Fibroblast of lung (primary cell): Measurements from ENCODE around the gene RPS6KA2. TPM values are rescaled to one million over a fixed set of nuclear protein-coding genes. Genes with fewer than 3 reads are reported as not detected.
"Not testable (repeated sequence)": the region's sequence is repeated elsewhere in the genome, so short reads cannot be mapped to it uniquely, and the experiment has no call there.

Experiments used
- DNase-seq, 2 donors: peaks; one replicate each; pipeline versions ENCODE4 v3.0.0 to v3.0.0-alpha.2; 2010; ENCODE audit warnings: low read depth in 2 of 2
- H2AFZ ChIP-seq: 2 replicates; pipeline ENCODE4 v1.5.1; 2012; ENCODE audit warnings: low read length, control low read depth, inconsistent platforms
- H3K27ac ChIP-seq: 2 replicates; pipeline ENCODE4 v1.5.1; 2011; ENCODE audit warnings: low read length, control low read depth; ENCODE audit not compliant: insufficient read depth
- H3K27me3 ChIP-seq: 2 replicates; pipeline ENCODE4 v1.5.1; 2011; ENCODE audit warnings: mild to moderate bottlenecking, low read length; ENCODE audit not compliant: control insufficient read depth, insufficient read depth
- H3K36me3 ChIP-seq: 2 replicates; pipeline ENCODE4 v1.5.1; 2011; ENCODE audit warnings: low read length; ENCODE audit not compliant: control insufficient read depth, insufficient read depth
- H3K4me1 ChIP-seq: 2 replicates; pipeline ENCODE4 v1.5.1; 2011; ENCODE audit warnings: low read length; ENCODE audit not compliant: control insufficient read depth, insufficient read depth; ENCODE audit errors: extremely low read depth
- H3K4me2 ChIP-seq: 2 replicates; pipeline ENCODE4 v1.5.1; 2011; ENCODE audit warnings: low read length, control low read depth; ENCODE audit not compliant: insufficient read depth; ENCODE audit errors: extremely low read depth
- H3K4me3 ChIP-seq, 4 experiments: fragments of 200-600 bp in 1 of 4; sonication (generic) in 1 of 4; replicated peaks in 1 of 4; 2 replicates each; pipeline ENCODE4 v1.5.1; 2011 to 2016; ENCODE audit warnings: low read length in 4 of 4, low read depth in 3 of 4, mild to moderate bottlenecking in 3 of 4, control low read depth in 2 of 4, inconsistent platforms in 1 of 4, mixed read lengths in 1 of 4; ENCODE audit not compliant: insufficient read depth in 1 of 4; ENCODE audit errors: control extremely low read depth in 1 of 4
- H3K79me2 ChIP-seq: 2 replicates; pipeline ENCODE4 v1.5.1; 2012; ENCODE audit warnings: mild to moderate bottlenecking, low read length, inconsistent platforms; ENCODE audit not compliant: control insufficient read depth, insufficient read depth
- H3K9ac ChIP-seq: 2 replicates; pipeline ENCODE4 v1.5.1; 2011; ENCODE audit warnings: mild to moderate bottlenecking, low read length, control low read depth; ENCODE audit not compliant: insufficient read depth
- H3K9me3 ChIP-seq: 2 replicates; pipeline ENCODE4 v1.5.1; 2012; ENCODE audit warnings: low read depth, low read length; ENCODE audit not compliant: control insufficient read depth, insufficient read depth
- H4K20me1 ChIP-seq: 2 replicates; pipeline ENCODE4 v1.5.1; 2011; ENCODE audit warnings: low read length; ENCODE audit not compliant: control insufficient read depth, insufficient read depth; ENCODE audit errors: extremely low read depth
- EZH2 ChIP-seq: IDR thresholded peaks from 2 replicates; pipeline ENCODE4 v1.5.1; 2012; ENCODE audit warnings: low read length, control low read depth, mild to moderate bottlenecking; ENCODE audit errors: missing control alignments
- polyA plus RNA-seq, 2 donors: library from polyadenylated mRNA; depleted of rRNA in 1 of 2; stranded (reverse) in 1 of 2; unstranded in 1 of 2; fragments of >200 nt; gene quantifications; 2 replicates each; pipeline ENCODE4 v1.2.1, GENCODE V29; 2011 to 2012; ENCODE audit warnings: missing spikeins in 1 of 2
- total RNA-seq: library from RNA; depleted of rRNA; stranded (reverse); fragments of >200 nt; gene quantifications from 2 replicates; pipeline ENCODE4 v1.2.1, GENCODE V29; 2014
- TF ChIP-seq, protein P1 (sequence below), 2 donors: IDR thresholded peaks in 1 of 2; conservative IDR thresholded peaks in 1 of 2; 1 replicate in 1 of 2; 2 replicates in 1 of 2; pipeline ENCODE4 v1.5.1; 2011 to 2012; ENCODE audit warnings: low read length in 2 of 2, control low read depth in 1 of 2, inconsistent platforms in 1 of 2, low read depth in 1 of 2, mild to moderate bottlenecking in 1 of 2

The RPS6KA2 gene
- total and polyA plus RNA-seq, 2 donors (not counting 1 experiment from before 2014, with no cell fraction given), result 66.8 to 116 TPM

DNA sequence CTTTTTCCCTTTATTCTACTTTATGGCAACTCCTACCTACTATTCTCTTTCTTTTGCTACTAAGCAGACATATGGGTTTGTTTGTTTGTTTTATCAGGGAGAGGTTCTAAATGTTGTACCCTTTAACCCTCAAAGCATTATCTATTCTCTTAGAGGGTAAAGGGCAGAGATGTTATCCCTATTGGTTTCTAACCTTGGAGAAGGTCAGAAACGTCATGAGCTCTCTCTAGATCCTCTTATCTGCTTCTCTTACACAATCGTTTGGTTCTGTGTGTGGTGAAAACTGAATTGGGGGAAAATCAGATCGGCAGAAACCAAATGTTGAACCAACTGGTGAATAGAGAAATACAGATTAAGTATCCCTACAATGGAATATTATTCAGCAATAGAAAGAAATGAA is 237.9 kb downstream of the RPS6KA2 start:
- Histone ChIP-seq H3K4me1 (no peaks in the 10 kb centered on the region), H3K4me2 (no peak overlapping the region), H2AFZ (no peak overlapping the region), H3K27ac (no peak overlapping the region), H3K4me3 (no peak overlapping the region), H3K9me3 (no peaks in the 10 kb centered on the region), H3K79me2 (no peaks in the 10 kb centered on the region), H3K27me3 (peaks cover under 1% of the 10 kb centered on the region), H3K9ac (no peak overlapping the region), H3K36me3 (no peaks in the 10 kb centered on the region), H4K20me1 (no peaks in the 10 kb centered on the region)
- no peak for DNase-seq
- TF ChIP-seq, protein P1, sequence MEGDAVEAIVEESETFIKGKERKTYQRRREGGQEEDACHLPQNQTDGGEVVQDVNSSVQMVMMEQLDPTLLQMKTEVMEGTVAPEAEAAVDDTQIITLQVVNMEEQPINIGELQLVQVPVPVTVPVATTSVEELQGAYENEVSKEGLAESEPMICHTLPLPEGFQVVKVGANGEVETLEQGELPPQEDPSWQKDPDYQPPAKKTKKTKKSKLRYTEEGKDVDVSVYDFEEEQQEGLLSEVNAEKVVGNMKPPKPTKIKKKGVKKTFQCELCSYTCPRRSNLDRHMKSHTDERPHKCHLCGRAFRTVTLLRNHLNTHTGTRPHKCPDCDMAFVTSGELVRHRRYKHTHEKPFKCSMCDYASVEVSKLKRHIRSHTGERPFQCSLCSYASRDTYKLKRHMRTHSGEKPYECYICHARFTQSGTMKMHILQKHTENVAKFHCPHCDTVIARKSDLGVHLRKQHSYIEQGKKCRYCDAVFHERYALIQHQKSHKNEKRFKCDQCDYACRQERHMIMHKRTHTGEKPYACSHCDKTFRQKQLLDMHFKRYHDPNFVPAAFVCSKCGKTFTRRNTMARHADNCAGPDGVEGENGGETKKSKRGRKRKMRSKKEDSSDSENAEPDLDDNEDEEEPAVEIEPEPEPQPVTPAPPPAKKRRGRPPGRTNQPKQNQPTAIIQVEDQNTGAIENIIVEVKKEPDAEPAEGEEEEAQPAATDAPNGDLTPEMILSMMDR (conservative IDR thresholded peaks at IDR 0.05 in 1 of 2, IDR thresholded peaks at IDR 0.05 in 1 of 2; ENCODE audit: low read depth in 1 of 2, low read length in 2 of 2), result no peak
- no peak for TF ChIP-seq EZH2

DNA sequence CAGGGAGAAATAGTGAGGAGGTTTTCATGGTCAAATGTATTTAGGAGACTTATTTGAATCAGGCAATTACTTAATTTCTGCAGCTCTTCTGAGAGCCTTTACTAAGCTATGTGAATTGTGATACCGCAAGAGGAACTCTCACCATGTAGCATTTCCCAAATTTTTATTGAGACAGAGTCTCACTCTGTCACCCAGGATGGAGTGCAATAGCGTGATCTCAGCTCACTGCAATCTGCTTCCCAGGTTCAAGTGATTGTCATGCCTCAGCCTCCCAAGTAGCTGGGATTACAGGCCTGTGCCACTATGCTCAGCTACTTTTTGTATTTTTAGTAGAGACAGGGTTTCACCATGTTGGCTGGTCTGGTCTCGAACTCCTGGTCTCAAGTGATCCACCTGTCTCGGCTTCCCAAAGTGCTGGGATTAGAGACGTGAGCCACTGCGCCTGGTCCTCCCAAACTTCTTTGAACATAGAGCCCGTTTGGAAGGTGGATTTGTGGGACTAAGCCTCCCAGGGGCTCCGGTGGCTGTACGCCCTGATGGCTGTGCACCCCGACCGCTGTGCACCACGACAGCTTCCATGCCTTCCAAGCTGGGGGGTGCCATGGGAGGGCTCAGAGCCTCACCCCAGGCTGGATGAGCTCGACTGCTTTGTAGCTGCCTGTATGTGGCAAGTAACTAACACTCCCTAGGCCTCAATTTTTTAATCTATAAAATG is 238.6 kb downstream of the RPS6KA2 start:
- Histone ChIP-seq H3K4me1 (no peaks in the 10 kb centered on the region), H3K4me2 (no peak overlapping the region), H3K79me2 (no peaks in the 10 kb centered on the region), H3K9ac (no peak overlapping the region), H2AFZ (no peak overlapping the region), H3K36me3 (no peaks in the 10 kb centered on the region), H3K9me3 (no peaks in the 10 kb centered on the region), H4K20me1 (no peaks in the 10 kb centered on the region), H3K27me3 (no peaks in the 10 kb centered on the region), H3K27ac (no peak overlapping the region), H3K4me3 (no peak overlapping the region)
- DNase-seq, result no peak
- TF ChIP-seq, protein P1 (conservative IDR thresholded peaks at IDR 0.05 in 1 of 2, IDR thresholded peaks at IDR 0.05 in 1 of 2; ENCODE audit: low read depth in 1 of 2, low read length in 2 of 2), result no peak
- TF ChIP-seq EZH2, result no peak

DNA sequence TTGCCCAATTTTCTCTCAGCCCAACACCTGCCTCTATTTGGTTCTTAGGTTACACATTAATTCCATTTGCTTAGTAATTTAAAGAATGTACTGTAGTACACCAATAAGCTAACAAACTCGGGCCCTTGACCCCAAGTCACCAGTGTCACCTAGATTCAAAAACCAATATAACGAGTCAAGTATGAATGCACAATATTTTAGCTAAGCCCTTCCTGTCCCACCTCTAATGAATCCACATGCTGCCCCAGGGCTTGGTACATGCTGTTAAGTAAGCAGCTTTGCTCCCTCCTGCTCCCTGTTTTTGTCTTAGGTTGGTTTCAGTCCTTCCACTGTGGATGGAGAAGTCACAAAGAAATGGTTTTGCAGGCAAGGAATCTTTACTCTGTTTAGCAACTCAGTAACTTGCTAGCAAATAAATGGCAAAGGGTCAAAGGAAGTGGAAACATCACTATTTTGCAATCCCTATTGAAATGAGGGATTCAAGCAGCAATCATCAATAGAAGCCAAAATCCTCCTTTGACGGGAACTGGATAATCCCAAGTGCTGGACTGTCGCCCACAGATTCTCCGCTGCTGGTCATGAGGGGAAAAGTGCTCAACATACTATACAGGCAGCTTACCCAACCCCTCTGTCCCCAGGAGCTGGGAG is 239.3 kb downstream of the RPS6KA2 start:
- no peak for DNase-seq
- no peaks in the 10 kb centered on the region for H4K20me1 ChIP-seq
- H3K79me2 ChIP-seq, result no peaks in the 10 kb centered on the region
- H3K4me1 ChIP-seq, result no peaks in the 10 kb centered on the region
- TF ChIP-seq, protein P1 (conservative IDR thresholded peaks at IDR 0.05 in 1 of 2, IDR thresholded peaks at IDR 0.05 in 1 of 2; ENCODE audit: low read depth in 1 of 2, low read length in 2 of 2), result no peak
- no peak for TF ChIP-seq EZH2
- H3K9me3 ChIP-seq, result no peaks in the 10 kb centered on the region
- H3K4me3 ChIP-seq, result no peak overlapping the region
- H3K36me3 ChIP-seq, result no peaks in the 10 kb centered on the region
- H3K9ac ChIP-seq, result no peak overlapping the region
- no peak overlapping the region for H2AFZ ChIP-seq
- H3K4me2 ChIP-seq, result no peak overlapping the region
- H3K27ac ChIP-seq, result no peak overlapping the region
- H3K27me3 ChIP-seq, result no peaks in the 10 kb centered on the region

DNA sequence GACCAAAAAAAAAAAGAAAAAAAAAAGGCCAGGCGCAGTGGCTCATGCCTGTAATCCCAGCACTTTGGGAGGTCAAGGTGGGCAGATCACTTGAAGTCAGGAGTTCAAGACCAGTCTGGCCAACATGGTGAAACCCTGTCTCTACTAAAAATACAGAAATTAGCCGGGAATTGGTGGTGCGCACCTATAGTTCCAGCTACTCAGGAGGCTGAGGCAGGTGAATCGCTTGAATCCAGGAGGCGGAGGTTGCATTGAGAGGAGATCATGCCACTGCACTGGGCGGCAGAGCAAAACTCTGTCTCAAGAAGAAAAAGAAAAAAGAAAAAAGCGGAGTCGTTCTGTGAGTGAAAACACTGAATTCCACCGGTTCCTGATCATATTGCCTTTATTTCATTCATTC is 240.0 kb downstream of the RPS6KA2 start:
- H3K4me2 ChIP-seq, H3K9ac ChIP-seq, H3K4me3 ChIP-seq, H3K79me2 ChIP-seq, H3K9me3 ChIP-seq, H2AFZ ChIP-seq, DNase-seq, H4K20me1 ChIP-seq, H3K36me3 ChIP-seq, H3K4me1 ChIP-seq, H3K27me3 ChIP-seq, H3K27ac ChIP-seq: not testable (repeated sequence)
